SW480 (cell line): ENCODE results near the gene SESN1.
A peak's percentile ranks its signal among the peaks of the same experiment; 100 is the strongest.

Source experiments
- DNase-seq: peaks from one replicate; pipeline ENCODE4 v3.0.0-alpha.2; 2016; ENCODE audit warnings: low spot score

The SESN1 gene

DNA sequence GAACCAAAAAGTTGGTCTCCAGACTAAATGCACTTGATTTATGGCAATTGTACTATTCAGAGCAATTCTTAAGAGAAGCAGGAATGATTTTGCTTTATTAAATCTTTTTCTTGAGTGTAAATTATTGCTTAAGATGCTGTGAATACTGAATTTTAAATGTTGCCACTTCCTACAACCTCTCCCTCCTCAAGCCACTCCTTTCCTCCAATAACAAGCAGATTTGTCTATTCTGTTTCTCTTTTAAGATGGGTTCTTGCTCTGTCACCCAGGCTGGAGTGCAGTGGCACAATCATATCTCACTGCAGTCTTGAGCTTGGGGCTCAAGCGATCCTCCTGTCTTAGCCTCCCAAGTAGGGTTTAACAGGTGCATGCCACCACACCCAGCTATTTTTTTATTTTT lies 65.3 kb downstream of the SESN1 start:
- DNase-seq: no peak

DNA sequence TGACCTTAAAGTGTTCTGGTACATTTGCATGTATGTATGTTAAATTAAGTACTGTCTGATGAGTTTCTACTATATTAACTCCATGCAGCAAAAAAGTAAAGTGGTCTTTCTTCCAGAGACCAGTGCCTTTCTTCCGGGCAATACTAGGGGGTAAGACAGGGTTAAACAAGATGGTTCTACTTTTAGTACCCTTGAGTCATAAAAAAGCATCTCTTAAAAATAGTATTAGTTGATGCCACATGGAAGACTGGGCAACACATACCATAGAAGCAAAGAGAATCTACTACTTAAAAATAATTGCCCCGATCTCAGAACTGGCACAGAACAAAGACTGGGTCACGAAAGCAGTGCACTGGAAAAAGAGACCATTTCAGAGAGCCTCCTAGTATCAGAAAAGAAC lies 66.2 kb downstream of the SESN1 start:
- no peak for DNase-seq

DNA sequence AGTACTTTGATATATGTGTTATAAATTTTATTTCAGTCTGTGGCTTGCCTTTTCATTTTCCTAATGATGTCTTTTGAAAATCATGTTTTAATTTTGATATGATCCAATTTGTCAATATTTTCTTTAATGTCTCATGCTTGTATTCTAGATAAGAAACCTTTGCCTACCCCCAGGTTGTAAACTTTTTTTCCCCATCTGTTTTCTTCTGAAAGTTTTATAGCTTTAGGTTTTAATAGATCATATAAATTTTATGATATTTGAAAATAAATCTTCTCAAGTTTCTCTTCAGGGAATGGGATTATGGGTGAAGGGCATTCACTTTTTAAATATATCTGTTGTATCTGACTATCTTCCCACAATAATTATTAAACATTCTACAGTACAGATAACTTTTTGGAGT lies 66.7 kb downstream of the SESN1 start:
- no peak for DNase-seq

DNA sequence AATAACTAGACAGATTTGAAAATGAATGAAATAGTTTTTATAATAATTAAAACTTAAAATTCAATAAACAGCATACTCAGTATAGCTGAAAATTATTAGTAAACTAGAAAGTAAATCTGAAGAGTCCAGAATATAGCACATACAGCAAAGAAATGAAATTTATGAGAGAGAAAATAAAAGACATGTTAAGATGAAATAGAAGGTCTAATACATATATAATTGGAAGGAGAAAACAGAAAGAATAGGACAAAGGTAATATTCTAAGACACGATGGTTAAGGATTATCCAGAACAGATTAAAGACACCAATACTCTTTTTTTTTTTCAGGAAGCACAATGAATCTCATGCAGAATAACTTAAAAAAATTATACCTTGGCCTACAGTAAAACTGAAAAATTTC lies 69.0 kb downstream of the SESN1 start:
- DNase-seq: no peak

DNA sequence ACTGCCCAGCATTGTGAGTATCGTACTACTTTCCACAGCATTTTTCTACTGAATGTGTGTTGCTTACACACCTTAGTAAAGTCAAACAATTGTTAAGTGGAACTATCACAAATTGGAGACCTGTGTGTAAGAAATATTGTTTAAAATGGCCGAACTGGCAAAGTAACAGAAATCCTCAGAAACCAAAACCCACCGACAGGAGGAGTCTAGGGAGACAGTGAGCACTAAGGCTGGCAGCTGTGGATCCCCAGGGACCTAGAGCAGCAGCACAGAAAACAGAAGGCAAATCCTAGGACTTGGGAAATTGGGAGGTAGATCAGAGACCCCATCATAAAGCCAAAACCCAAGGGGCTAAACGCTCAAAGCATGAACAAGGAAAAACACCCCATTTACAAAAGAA lies 69.9 kb downstream of the SESN1 start:
- DNase-seq: no peak

DNA sequence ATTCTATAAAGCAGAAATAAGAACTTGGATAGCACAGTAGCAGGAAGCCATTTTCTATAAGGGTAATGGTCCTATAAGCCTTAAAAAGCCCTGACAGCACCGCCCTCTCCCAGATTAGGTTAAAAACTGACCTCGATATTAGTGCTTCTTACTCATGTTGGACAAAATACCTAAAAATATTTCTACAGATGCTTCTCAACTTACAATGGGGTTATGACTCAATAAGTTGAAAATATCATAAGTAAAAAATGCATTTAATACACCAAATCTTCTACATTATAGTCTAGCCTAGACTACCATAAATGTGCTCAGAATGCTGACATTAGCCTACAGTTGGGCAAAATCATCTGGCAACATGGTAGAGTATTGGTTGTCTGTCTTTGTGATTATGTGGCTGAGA lies 70.3 kb downstream of the SESN1 start:
- no peak for DNase-seq

DNA sequence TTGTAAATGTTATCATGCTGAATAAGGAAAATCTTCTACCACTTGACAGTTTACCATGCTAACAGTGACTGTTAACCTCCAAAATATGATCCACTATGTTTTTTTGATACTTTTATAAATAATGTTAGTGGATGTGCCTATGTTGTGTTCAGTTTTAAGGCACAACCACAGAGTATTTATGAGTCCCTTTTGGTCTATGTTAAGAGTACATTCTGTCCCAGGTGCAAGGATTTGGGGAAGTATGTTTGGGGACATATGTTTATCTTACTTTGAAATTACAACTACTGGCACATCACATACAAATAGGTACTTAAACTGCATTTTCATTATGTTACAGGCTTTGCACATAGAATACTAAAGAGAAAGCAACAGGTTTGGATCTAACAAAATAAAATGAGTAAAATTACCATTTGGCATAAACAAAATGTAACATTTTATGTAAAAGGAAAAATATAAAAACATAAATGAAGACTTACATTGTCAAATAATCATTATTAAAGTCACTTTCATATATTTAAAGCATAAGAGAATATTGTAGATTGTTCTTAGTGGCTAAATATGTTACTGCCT lies 71.2 kb downstream of the SESN1 start:
- DNase-seq: no peak

DNA sequence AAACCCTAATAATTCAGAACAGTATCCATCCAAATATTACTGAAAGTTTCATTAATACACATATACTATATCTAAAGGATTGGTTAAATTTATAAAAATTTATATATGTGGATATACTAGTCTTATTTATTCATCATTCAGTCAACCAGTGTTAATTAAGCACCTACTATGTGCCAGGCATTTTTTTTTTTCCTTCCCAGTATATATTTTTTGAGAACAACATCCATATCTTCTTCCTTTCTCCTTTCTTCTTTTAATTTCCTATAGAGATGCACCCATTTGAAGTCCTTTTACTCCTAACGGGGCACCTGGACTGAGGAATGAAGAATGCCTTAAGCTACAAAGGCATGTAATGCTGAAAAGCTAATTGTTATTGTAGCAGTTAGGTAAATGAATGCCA lies 72.8 kb downstream of the SESN1 start:
- DNase-seq: no peak

DNA sequence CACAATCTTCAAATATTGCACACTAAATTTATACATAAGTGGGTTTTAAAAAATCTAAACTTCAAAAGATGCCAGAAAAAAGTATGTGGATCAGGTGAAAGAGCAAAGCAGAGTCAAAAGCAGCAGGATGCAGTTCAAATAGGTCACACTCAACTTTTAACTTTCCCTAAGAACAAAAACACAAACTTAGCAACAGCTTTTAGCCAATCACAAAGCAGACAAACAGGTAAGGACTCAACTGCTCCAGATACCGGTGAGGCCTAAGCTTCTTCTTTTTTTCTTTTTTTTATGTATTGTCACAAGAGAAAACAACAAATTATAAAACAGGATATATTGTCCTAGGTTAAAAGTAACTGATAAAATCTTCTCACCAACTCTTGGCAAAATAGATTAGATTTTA lies 74.7 kb downstream of the SESN1 start:
- DNase-seq: no peak

DNA sequence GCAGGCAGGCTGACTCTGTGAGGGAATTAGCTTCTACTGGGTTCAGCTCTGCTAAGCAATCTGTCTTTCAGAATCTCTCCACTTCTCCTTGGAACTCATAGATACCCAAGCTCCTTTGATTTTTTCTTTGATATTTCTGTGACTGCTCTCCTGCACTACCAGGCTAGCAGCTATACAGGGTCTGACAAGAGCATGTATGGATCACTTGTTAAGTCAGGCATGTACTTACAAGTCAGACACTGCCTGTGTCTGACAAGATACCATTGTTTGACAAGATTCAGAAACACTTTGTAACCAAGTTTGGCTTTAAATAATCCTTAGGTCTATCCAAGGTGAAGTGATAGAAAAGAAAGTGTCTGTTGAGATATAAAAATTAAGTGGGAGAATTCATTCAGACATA lies 79.5 kb downstream of the SESN1 start:
- DNase-seq: no peak

DNA sequence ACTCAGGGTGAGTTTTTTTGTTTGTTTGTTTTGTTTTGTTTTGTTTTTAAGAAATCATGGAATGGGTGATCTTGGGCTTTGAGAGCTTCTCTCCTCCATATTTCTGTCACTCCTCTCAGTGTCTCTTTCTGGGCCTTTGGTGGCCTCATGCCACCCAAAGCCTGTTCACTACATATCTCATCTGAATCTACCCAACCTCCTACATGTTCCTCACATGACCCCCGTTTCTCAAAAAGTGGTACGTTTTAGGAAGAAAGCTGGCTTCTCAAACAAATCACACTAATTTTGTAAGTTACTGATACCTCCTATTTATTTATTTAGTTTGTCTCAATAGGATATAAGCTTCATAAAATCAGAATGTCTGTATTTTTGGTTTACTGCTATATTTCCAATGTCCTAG lies 80.0 kb downstream of the SESN1 start:
- no peak for DNase-seq

DNA sequence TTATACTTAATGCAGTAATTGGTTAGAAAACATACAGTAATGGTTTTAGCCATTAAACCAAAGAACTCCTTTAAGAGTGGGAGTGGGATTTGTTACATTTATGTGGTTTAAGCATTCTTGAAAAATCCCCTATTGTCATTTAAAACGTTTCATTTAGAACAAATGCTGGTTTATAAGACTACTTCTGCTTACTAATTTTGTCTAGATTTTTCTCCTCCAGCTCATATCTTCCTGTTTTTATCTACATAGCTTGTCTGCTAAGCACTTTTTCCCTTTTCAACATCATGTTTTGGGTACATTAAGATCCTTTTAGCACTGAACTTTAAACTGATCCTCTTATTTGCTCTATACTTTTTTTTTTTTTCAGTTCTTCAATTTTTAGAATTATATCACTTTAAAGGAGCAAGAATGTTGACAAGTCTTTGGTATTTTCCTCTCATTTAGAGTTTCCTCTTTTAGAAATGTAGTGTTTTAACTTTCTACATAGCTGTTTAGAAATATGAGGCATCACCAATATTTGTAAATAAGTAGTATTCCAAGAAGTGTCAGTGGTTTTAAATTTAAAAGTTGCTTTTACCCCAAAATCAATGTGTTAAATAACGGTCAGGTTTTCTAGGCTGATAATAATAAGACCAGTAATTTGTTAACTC lies 80.9 kb downstream of the SESN1 start:
- DNase-seq: no peak

DNA sequence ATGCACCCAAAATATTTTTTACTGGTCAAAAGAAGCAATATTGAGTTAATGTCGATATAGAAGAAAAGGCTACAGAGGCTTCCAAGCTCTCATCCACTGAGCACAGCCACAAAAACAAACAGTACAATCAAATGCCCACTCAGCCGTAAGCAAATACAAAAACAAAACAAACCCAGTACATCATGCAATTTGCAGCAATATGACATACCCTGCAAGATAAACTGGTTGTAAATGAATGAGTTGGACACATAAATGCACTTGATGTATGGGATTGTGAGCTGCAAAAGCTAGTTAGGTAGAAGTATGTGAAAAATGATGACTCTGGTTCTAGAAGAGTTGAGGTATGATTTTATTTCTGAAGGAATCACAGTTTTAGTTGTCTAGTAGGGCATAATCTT lies 83.9 kb downstream of the SESN1 start:
- DNase-seq: peak; percentile 18

DNA sequence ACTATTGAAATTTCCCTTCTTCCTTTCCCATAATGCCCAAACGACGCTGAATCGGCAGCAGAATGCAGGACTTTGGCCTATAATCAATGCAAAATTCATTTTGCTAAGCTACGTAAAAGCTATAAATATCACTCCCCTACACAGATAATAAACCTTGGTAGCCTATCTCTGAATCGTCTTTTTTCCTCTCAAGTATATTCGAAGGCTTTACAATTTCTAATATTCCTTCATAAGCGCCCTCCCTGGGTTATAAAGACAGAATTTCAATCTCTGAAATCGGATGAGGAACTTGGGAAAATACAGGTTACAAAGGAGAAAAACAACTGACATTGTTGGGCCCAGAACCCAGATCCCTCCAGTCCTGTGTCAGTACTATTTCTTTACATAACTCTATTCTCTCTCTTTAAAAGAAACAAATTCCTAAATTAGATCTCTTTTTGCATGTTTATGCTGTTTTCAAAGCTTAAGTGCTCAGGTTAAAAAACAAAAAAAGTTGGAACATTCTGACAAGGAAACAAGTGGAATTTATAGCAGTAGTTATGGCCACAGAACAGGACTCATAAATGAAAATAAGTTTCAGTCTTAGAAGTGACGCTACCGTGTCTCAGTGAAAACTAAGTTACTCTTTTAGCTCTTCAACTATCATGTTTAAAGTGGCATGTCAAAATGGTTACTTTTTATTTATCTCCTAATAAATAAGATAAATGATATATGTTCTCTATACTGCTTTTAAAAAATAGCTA lies 84.5 kb downstream of the SESN1 start:
- DNase-seq: no peak

DNA sequence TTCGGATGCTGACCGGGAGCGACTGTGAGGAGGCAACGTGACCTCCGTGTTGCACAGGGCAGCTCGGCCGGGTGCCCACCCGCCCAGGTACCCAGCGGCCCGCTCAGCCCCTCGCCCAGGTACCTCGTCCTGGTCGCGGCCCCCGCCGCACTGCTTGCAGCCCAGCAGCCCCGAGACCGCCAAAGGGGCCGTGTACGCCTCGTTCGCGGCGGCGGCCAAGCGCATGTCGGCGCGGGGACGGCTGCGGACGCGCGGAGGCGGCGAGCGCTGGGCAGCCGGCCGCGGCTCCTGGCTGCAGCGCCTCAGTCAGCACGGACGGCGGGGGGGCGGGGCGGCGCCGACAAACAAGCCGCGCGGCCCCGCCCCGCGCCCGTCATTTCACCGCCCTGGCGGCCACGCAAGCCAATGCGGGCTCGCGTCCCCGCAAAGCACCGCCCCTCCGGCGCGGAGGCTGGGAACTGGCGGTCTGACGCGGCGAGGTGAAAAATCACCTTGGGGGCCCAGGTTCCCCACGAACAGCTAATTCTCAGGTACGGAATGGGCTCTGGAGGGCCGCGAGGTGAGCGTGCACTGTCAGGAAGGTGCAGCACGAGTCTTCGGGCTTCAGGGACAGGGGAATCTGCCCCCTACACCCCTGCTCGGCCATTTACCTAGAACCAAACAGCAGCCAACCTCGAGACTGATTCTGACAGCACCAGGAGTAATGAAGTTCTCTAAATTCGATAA lies 85.2 kb downstream of the SESN1 start:
- peak; percentile 78 for DNase-seq

DNA sequence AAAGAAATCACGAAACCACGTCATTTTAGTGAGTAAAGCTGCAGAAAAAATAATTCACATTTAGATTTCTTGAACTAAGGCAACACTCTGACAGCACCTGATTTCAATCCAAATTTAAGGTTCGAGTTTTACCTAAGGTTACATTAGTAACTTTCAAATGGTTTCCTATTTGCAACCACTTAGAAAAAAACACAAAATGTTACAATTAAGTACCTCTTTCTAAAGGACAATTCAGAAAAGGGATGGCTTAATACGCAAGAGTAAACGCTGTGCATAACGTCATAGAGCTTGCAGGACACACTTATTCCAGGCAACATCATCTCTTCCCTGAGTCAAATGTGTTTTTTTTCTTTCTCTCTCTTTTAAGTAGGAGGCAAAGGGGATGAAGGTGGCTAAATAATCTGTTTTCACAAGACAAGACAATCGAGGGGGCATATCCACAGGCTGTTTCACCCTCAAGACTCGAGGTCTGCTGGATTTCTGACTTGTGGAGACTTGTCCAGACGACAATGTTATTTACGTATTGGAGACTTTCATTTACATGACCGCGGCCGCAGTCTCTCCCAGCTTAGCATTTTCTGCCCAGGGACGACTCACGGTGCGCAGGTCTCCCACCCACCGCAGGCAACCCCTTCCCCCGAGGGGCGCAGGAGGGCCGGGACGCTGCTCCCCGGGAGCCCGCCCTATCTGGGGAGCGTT lies 86.0 kb downstream of the SESN1 start:
- DNase-seq: peak; percentile 50

DNA sequence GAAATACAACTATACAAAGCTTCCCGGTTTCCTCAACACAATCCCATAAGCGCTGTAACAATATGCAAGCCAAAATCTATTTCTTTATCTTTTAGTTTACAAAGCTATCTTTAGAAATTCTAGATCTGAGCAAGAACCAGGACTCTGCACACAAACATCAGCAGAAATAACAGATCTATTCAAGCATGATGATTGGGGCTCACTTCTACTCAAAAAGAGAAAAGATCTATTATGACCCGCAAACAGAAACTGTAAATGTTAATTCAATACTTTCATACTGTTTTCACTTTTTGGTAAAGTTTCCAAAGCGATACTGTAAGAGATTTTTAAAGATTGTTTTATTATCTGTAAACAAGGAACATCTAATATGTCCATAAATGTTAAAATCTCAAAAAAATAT lies 86.6 kb downstream of the SESN1 start:
- no peak for DNase-seq

DNA sequence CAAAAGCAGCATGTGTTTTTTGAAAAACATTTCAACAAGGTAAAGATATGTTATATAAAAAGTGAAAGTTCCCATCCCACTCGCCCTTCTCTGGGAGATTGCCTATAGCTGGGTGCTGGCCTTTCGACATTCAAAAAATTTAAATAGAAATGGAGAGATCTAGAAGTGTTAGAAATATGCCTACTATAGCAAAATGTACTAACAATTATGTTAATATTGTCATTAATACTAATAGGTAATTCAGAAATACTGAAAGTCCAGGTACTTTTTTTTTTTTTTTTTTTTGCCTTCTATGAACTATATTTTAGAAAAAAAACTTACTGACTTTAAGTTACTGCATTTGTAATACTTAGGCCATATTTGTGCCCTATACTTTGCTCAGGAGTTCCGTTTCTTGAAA lies 87.1 kb downstream of the SESN1 start:
- no peak for DNase-seq

DNA sequence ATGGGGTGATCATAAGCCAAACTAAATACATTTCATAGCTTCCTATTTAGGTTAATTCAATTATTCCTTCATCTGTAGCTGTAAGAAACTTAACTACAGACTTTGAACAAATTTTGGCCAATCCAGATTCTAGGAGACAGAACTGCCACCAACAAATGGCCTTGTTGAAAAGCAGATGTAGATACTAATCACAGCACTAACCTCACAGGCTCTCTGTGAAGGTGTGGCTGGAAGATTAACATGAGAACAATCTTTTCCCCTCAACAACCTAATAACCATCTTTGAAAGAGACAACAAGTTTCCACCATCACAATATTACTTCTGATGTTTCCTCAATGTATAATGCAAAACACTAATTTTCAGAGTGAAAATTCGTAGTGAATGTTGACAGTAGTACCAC lies 87.8 kb downstream of the SESN1 start:
- DNase-seq: no peak

DNA sequence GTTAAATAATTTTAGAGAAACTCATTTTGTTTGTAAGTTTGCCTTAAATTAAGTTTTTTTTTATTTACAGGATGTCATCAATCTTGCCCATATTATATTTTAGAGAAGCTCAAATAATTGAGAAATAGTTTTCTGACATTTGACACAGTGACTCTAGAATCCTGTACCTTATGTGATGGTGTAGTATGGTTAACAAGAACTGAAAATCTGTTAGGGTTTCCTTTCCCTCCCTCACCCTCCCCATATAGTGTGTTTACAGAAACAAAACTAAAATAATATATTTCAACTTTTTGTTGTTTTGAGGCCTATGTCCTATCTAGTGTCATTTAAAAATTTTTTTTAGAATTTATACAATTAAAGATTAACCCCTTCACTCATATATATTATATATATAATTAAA lies 91.8 kb downstream of the SESN1 start:
- no peak for DNase-seq

DNA sequence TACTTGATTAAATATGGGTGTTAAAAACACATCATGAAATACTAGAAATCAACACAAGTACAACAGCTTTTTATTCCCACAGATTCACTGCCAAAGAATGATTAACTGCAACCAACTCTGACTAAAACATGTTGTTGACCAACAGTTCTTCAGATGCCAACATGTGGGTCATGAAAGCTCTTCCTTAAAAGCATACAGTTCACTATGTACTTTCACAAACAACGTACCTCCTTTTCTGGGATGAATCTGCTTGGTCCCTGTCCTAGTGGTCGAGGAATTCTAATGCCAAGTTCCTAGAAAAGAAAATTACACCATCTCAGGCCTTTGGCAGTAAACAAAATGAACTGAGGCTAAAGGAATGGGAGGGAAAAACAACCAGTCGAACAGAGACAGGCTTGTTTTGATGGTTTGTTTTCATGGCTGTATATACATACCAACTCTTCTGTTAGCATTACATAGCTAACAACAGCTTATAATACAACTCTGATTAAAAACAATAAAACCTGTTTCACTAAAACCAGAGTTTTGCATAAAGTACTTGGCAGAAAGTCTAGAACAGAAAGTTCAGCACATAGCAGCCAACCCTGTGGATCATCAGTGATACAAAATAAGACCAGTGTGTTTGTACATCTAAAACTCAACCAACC lies 92.5 kb downstream of the SESN1 start:
- no peak for DNase-seq

DNA sequence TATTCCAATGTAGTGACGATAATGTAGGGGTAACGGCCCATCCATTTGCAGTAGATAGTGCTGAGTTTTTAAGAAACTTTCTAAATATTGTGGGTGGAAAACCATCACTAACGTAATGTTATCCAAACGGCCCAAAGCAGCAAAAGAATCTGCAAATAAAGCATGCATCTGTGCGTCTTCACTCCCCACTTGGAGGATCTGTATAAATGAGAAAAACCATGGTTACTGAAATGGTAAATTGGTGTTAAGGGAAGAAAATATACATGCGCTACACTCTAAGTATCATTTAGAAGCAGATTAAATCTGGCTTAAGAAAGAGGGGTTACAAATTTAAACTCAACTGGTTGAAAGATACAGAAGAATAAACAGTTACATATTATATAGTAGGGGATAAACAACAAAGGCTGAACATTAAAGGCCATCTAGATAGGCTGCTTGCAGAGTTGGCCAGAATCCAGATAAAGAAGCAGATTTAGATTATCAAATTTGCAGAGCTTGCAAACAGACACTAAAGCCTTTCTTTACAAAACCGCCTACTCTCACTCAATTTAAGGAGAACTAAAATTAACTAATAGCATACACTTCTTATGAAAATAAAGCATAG lies 93.3 kb downstream of the SESN1 start:
- DNase-seq: no peak
